Heart left ventricle (tissue), 13 donors: ENCODE data around the gene SPOCK1.

Experiments
- CTCF ChIP-seq, 12 donors: fragments of 200-600 bp; sonication (generic) in 4 of 12; IDR thresholded peaks; one replicate each; pipeline versions ENCODE4 v1.5.0 to v1.8.0; 2018 to 2022; ENCODE audit warnings: antibody characterized with exemption in 12 of 12, mild to moderate bottlenecking in 5 of 12
- POLR2A ChIP-seq, 2 donors: fragments of 450-650 bp; IDR thresholded peaks; one replicate each; pipeline ENCODE4 v1.6.1; 2017; ENCODE audit warnings: antibody characterized with exemption in 2 of 2, mild to moderate bottlenecking in 2 of 2, moderate library complexity in 2 of 2
- donor health status: ischemic (EF 13 %, LVEDD 7.1; RV severe dilation, severe dysfunction).
- donor health status: DM: no; HTN: yes; CAD: no.
- donor health status: DM: no; HTN: no; CAD: no.
- donor health status: ischemic (EF 25% LVEDD 6.9; RV normal size, moderate dysfunction).
- donor health status: ischemic (EF 25% LVEDD 5.7; RV mildly dilated, moderate dysfunction).
- donor health status: ischemic (EF 35%, LVEDD 5.7; RV mildly dilated, moderate dysfunction).
- donor health status: nonischemic (EF 11% LVEDD 7.7; RV severe dilation, severe dysfunction).
- donor health status: DM: yes; HTN: yes; CAD: no.
- donor health status: PGD.
- donor health status: ischemic (EF 29% LVEDD 5.4; RV normal size, mild dysfunction).
- donor health status: nonischemic (EF 23%, LVEDD 6.1; RV moderate dilation, normal function).

- TF ChIP-seq CTCF (IDR thresholded peaks at IDR 0.05) (no peak), POLR2A (IDR thresholded peaks at IDR 0.05) (no peak)
Observed at GRCh38 chr5:137152616-137153015, 346.5 kb downstream of the SPOCK1 start.
